ENCODE results near the gene DGKI.
"Not testable (repeated sequence)": the region's sequence is repeated elsewhere in the genome, so short reads cannot be mapped to it uniquely, and the experiment has no call there.

Gene DGKI

GRCh38 chr7:137476937-137477336, 369.8 kb downstream of the DGKI start:
- no peak for DNase-seq

GRCh38 chr7:137475966-137476365, 370.8 kb downstream of the DGKI start:
- DNase-seq: peak in 2 of 51 donors; percentile 30 to 39

GRCh38 chr7:137474540-137475026, 372.2 kb downstream of the DGKI start:
- peak in 1 of 51 donors; percentile 14 for DNase-seq

- no peak for DNase-seq
These were observed 375.6 kb downstream of the DGKI start for GRCh38 chr7:137471128-137471527.

- DNase-seq: no peak
These were observed 376.9 kb downstream of the DGKI start for GRCh38 chr7:137469858-137470257.

GRCh38 chr7:137469191-137469811, 377.5 kb downstream of the DGKI start:
- no peak for DNase-seq

GRCh38 chr7:137462847-137463246, 383.9 kb downstream of the DGKI start:
- DNase-seq: no peak

- DNase-seq: no peak
These were observed 384.6 kb downstream of the DGKI start for GRCh38 chr7:137462074-137462715.

GRCh38 chr7:137458399-137458798, 388.4 kb downstream of the DGKI start:
- DNase-seq: no peak

GRCh38 chr7:137454767-137455166, 392.0 kb downstream of the DGKI start:
- DNase-seq: no peak

- peak in 2 of 51 donors; percentile 22 to 67 for DNase-seq
These were observed 392.5 kb downstream of the DGKI start for GRCh38 chr7:137454246-137454724.

- peak in 4 of 51 donors; percentile 32 to 71 (median 54) for DNase-seq
These were observed 393.4 kb downstream of the DGKI start for GRCh38 chr7:137453356-137453755.

- no peak for DNase-seq
These were observed 397.8 kb downstream of the DGKI start for GRCh38 chr7:137449016-137449415.

- not testable (repeated sequence) for DNase-seq
These were observed 398.2 kb downstream of the DGKI start for GRCh38 chr7:137448572-137448971.

- DNase-seq: no peak
These were observed 400.7 kb downstream of the DGKI start for GRCh38 chr7:137446025-137446424.

- DNase-seq: no peak
These were observed 401.5 kb downstream of the DGKI start for GRCh38 chr7:137445268-137445667.

- DNase-seq: no peak
These were observed 403.2 kb downstream of the DGKI start for GRCh38 chr7:137443616-137444015.

GRCh38 chr7:137441451-137441850, 405.3 kb downstream of the DGKI start:
- no peak for DNase-seq

- DNase-seq: peak in 8 of 51 donors; percentile 5 to 62 (median 30)
These were observed 406.6 kb downstream of the DGKI start for GRCh38 chr7:137439829-137440825.

- peak in 1 of 51 donors; percentile 30 for DNase-seq
These were observed 411.8 kb downstream of the DGKI start for GRCh38 chr7:137434946-137435345.

GRCh38 chr7:137434530-137434929, 412.2 kb downstream of the DGKI start:
- DNase-seq: no peak

GRCh38 chr7:137423321-137423720, 423.5 kb downstream of the DGKI start:
- no peak for DNase-seq

Data from hypothalamus (tissue), 51 donors.